Stomach (tissue), 9 donors: ENCODE results near the gene PSTPIP1. TPM values are rescaled to one million over a fixed set of nuclear protein-coding genes. Genes with fewer than 3 reads are reported as not detected.

Experiments used
- DNase-seq, 2 donors: peaks; one replicate each; pipeline versions ENCODE4 v3.0.0 to v3.0.0-alpha.2; 2013 to 2019
- H3K27ac ChIP-seq, 5 donors: fragments of 200-600 bp in 4 of 5; sonication (generic) in 4 of 5; one replicate each; pipeline ENCODE4 v1.5.1; 2013 to 2019; ENCODE audit warnings: mild to moderate bottlenecking in 1 of 5, moderate library complexity in 1 of 5
- H3K27me3 ChIP-seq, 3 donors: fragments of 200-600 bp; sonication (generic); one replicate each; pipeline ENCODE4 v1.5.1; 2017 to 2019; ENCODE audit warnings: mixed run types in 1 of 3
- H3K36me3 ChIP-seq, 4 donors: fragments of 200-600 bp; sonication (generic); 1 replicate in 3 of 4; 2 replicates in 1 of 4; pipeline ENCODE4 v1.5.1; 2016 to 2019
- H3K4me1 ChIP-seq, 4 donors: fragments of 200-600 bp; sonication (generic); one replicate each; pipeline ENCODE4 v1.5.1; 2016 to 2019
- H3K4me3 ChIP-seq, 4 donors: fragments of 200-600 bp; sonication (generic) in 3 of 4; one replicate each; pipeline ENCODE4 v1.5.1; 2016 to 2019; ENCODE audit warnings: mild to moderate bottlenecking in 1 of 4
- H3K9me3 ChIP-seq, 4 donors: fragments of 200-600 bp; sonication (generic); one replicate each; pipeline ENCODE4 v1.5.1; 2016 to 2019
- EP300 ChIP-seq: sonication (generic); formaldehyde crosslinking; IDR thresholded peaks from one replicate; pipeline ENCODE4 v1.6.1; 2017; ENCODE audit warnings: antibody characterized with exemption
- POLR2A ChIP-seq, 4 donors: fragments of 450-650 bp; IDR thresholded peaks; one replicate each; pipeline ENCODE4 v1.6.1; 2016; ENCODE audit warnings: antibody characterized with exemption in 4 of 4, control low read depth in 2 of 4, mild to moderate bottlenecking in 1 of 4, moderate library complexity in 1 of 4
- POLR2AphosphoS5 ChIP-seq, 3 donors: sonication (generic); formaldehyde crosslinking; IDR thresholded peaks; one replicate each; pipeline ENCODE4 v1.6.1; 2016; ENCODE audit warnings: antibody characterized with exemption in 3 of 3
- WGBS, 5 donors: extraction: QIAGEN DNeasy Blood & Tissue Kit in 3 of 5; methylation state at CpG; one replicate each; pipeline versions ENCODE4 v1.1.5 to v1.1.7; 2013 to 2018; 5-methylcytosine and 5-hydroxymethylcytosine counted together
- intact Hi-C: fragments of 100-400 bp; cut with DNase I; formaldehyde crosslinking; loops from one replicate; pipeline ENCODE4 v1.15.1; 2023; ENCODE audit warnings: low total_unique reads
- polyA plus RNA-seq, 3 donors: library from polyadenylated mRNA; stranded (reverse); fragments of 200-250 nt; gene quantifications; one replicate each; pipeline ENCODE4 v1.2.3, GENCODE V29; 2013
- total RNA-seq, 5 donors: library from RNA; depleted of rRNA; stranded (reverse); fragments of >200 nt; gene quantifications; one replicate each; pipeline versions ENCODE4 v1.1.0 to v1.2.3, GENCODE V29; 2014 to 2016
- TF ChIP-seq, protein P1 (sequence below), 7 experiments: fragments of 450-650 bp in 4 of 7; fragments of 200-600 bp in 3 of 7; sonication (generic) in 3 of 7; IDR thresholded peaks; one replicate each; pipeline ENCODE4 v1.5.1; 2016 to 2019; ENCODE audit warnings: antibody characterized with exemption in 7 of 7, control low read depth in 2 of 7, mild to moderate bottlenecking in 1 of 7
- donor health status: healthy with polysubstance abuse.
- donor health status: Bipolar disorder and iron deficiency.
- donor health status: healthy.

PSTPIP1 gene
- total and polyA plus RNA-seq, 8 donors, result 0.29 to 75.4 (median 5.4) TPM

DNA sequence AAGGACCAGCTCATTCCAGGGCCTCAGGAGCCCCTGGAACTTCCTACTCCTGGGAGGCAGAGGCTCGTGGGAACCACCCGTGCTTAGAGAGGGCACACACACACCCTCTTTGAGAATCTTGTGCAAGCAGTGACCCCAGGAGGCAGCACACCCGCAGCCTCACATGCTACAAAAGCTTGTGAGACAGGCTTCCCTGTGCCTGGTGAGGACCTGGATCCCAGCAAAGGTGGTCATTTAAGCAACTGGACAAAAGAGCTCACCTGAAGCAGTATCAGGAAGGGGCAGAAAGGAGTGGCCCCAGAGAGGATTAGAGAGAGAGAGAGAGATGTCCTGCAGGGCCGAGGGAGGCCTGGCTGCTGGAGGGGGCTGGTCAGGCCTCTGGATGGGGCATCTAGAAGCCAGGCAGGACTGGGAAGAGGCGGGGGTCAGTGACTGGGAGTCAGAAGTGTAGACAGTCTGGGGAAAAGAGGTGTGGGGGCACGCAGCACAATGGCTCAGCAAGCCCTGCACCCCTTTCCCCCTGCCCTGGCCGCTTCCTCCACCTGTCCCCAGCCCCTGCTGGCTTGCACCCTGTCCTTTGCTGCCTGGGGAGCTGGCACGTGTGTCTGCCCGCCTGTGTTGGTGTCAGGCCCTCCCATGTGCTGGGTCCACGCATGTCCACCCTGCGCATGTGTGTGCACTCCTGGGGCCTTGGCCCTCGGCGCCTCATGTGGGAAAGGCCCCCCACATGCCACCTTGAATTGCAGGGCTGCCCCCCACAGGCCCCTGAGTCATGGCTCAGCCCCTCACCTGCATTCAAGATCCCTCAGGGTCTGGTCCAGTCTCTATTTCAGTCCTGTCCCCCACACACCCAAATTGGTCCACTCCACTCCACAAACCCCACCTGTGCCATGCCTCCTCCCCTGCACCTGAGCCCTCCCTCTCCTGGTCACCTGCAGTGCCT is 39.1 kb downstream of the PSTPIP1 start:
- peak in 1 of 2 donors; percentile 20 for DNase-seq
- Histone ChIP-seq H3K36me3 (peaks cover 0 to 44% (median 20%) of the 10 kb centered on the region in 4 donors), H3K4me3 (no peak overlapping the region), H3K27me3 (peaks cover 0 to 19% (median under 1%) of the 10 kb centered on the region in 3 donors), H3K4me1 (peaks cover 0 to 39% (median 3%) of the 10 kb centered on the region in 4 donors), H3K27ac (no peak overlapping the region), H3K9me3 (no peaks in the 10 kb centered on the region)
- WGBS, 5 donors, result 73 to 81% (median 77%) methylated on average over 12 to 13 of the region's 13 CpGs
- intact Hi-C loops, result no loop called here
- no peak for TF ChIP-seq POLR2A (IDR thresholded peaks at IDR 0.05)

DNA sequence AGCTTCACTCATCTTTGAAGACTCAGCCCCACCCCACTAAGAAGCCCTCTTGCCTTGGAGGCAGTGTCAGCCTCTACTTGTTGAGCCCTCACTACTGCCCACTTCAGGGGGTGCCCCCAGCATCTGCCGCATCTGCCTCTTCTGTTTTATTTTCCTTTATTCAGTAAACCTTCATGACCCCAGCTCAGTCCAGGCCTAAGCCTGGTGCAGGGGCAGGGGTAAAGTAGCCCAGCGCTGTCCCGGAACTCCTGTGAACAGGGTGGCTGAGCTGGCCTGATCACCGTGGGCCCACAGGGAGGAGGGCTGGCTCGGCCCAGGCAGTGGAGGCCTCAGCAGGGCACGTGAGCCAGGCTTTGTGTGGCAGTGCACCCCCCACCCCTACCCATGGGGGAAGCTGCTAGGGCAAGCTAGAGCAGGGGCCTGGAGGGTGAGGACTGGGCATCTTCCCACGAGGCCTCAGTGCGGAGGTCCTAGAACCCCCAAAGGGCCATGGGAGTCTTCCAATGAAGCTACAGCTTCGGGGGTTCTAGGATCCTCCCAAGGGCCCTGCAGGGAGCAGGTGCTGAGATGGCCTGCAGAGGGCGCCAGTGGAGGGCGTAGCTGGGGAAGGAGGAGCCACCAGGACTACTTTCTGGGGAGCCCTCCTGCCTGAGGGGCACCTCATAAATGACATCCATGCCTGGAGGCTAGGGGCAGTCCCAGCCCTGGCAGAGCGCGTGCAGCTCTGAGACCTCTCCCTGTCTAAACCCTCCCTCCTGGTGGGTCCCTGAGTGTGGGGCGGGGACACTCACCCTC is 40.0 kb downstream of the PSTPIP1 start:
- H3K27me3 ChIP-seq, result peaks cover 0 to 19% (median 0%) of the 10 kb centered on the region in 3 donors
- WGBS, 5 donors, result 48 to 67% (median 59%) methylated on average over 12 to 14 of the region's 14 CpGs
- no peaks in the 10 kb centered on the region for H3K9me3 ChIP-seq
- H3K4me3 ChIP-seq, result no peak overlapping the region
- no peak for TF ChIP-seq POLR2A (IDR thresholded peaks at IDR 0.05)
- TF ChIP-seq, protein P1, sequence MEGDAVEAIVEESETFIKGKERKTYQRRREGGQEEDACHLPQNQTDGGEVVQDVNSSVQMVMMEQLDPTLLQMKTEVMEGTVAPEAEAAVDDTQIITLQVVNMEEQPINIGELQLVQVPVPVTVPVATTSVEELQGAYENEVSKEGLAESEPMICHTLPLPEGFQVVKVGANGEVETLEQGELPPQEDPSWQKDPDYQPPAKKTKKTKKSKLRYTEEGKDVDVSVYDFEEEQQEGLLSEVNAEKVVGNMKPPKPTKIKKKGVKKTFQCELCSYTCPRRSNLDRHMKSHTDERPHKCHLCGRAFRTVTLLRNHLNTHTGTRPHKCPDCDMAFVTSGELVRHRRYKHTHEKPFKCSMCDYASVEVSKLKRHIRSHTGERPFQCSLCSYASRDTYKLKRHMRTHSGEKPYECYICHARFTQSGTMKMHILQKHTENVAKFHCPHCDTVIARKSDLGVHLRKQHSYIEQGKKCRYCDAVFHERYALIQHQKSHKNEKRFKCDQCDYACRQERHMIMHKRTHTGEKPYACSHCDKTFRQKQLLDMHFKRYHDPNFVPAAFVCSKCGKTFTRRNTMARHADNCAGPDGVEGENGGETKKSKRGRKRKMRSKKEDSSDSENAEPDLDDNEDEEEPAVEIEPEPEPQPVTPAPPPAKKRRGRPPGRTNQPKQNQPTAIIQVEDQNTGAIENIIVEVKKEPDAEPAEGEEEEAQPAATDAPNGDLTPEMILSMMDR (IDR thresholded peaks at IDR 0.05), result peak in 4 of 7 experiments; percentile 19 to 48 (median 32)
- no peak overlapping the region for H3K27ac ChIP-seq
- H3K36me3 ChIP-seq, result peaks cover 0 to 47% (median 26%) of the 10 kb centered on the region in 4 donors
- H3K4me1 ChIP-seq, result peaks cover 0 to 30% (median 0%) of the 10 kb centered on the region in 4 donors
- DNase-seq, result peak; percentile 40 to 46
- intact Hi-C loops, result no loop called here

DNA sequence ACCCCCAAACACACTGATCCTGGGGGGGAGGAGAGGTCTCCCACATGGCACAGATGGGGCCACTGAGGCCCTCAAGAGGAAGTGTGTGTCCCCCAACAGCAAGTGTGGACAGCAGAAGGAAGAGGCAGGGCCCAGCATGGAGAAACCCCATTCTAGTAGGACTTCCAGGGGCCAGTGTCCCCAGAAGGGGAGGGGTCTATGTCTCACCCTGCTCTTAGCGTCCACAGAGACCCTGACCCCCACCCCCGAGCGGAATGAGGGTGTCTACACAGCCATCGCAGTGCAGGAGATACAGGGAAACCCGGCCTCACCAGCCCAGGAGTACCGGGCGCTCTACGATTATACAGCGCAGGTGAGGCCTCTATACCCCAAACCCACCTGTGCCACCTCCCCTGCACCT is 40.7 kb downstream of the PSTPIP1 start:
- Histone ChIP-seq H3K9me3 (no peaks in the 10 kb centered on the region), H3K4me1 (peaks cover 0 to 26% (median 0%) of the 10 kb centered on the region in 4 donors), H3K27me3 (peaks cover 0 to 15% (median 0%) of the 10 kb centered on the region in 3 donors), H3K4me3 (no peak overlapping the region), H3K36me3 (peaks cover 0 to 49% (median 29%) of the 10 kb centered on the region in 4 donors), H3K27ac (no peak overlapping the region)
- 92 to 98% (median 96%) methylated on average over 8 to 9 of the region's 9 CpGs for WGBS, 5 donors
- no peak for TF ChIP-seq POLR2A (IDR thresholded peaks at IDR 0.05)
- no peak for TF ChIP-seq POLR2AphosphoS5 (IDR thresholded peaks at IDR 0.05)
- TF ChIP-seq EP300, result no peak
- TF ChIP-seq, protein P1 (IDR thresholded peaks at IDR 0.05), result no peak
- DNase-seq, result peak in 1 of 2 donors; percentile 11
- intact Hi-C loops, result no loop called here

DNA sequence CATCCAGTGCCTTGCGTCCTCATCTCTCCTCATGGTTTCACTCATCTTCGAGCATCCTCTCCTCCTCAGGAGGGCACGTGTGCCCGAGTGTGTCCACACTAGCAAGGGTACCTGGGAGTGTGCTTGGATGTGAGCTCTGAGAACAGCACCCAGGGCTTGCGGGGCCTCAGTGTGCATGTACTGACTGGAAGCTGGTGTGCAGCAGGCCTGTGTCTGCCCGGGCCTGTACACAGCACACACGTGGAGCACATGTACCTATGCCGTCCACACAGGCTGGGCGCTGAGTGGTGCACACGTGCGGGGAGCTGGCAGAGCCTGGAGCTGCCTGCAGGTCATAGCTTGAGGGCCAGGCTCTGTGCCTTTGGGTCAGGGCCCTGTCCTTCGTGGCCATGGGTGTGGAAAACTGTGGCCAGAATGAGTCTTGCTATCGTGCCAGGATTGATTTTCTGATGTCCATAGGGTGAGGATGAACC is 41.1 kb downstream of the PSTPIP1 start:
- peaks cover 0 to 49% (median 31%) of the 10 kb centered on the region in 4 donors for H3K36me3 ChIP-seq
- no peak for TF ChIP-seq EP300
- no peak for TF ChIP-seq POLR2A (IDR thresholded peaks at IDR 0.05)
- TF ChIP-seq POLR2AphosphoS5 (IDR thresholded peaks at IDR 0.05), result no peak
- TF ChIP-seq, protein P1 (IDR thresholded peaks at IDR 0.05), result no peak
- peak in 1 of 2 donors; percentile 17 for DNase-seq
- WGBS, 5 donors, result 76 to 89% (median 81%) methylated on average over 11 to 13 of the region's 13 CpGs
- no peaks in the 10 kb centered on the region for H3K9me3 ChIP-seq
- H3K27ac ChIP-seq, result no peak overlapping the region
- H3K27me3 ChIP-seq, result peaks cover 0 to 10% (median 0%) of the 10 kb centered on the region in 3 donors
- peaks cover 0 to 26% (median 0%) of the 10 kb centered on the region in 4 donors for H3K4me1 ChIP-seq
- H3K4me3 ChIP-seq, result no peak overlapping the region
- intact Hi-C loops, result no loop called here
